Keratinocyte (primary cell): Measurements from ENCODE around the gene UBE4B.

ENCODE experiments used
- CTCF ChIP-seq, 3 experiments: IDR thresholded peaks in 1 of 3; conservative IDR thresholded peaks in 1 of 3; optimal IDR thresholded peaks in 1 of 3; 2 replicates in 2 of 3; 3 replicates in 1 of 3; pipeline versions ENCODE3 to v1.5.1; 2011; ENCODE audit warnings: low read length in 3 of 3, mild to moderate bottlenecking in 3 of 3, moderate library complexity in 2 of 3, control low read depth in 1 of 3, inconsistent platforms in 1 of 3; ENCODE audit not compliant: insufficient read depth in 2 of 3; ENCODE audit errors: extremely low read depth in 1 of 3
- EZH2 ChIP-seq: IDR thresholded peaks from one replicate; pipeline ENCODE4 v1.6.1; 2012; ENCODE audit warnings: inconsistent platforms, mild to moderate bottlenecking, low read length, moderate library complexity

GRCh38 chr1:10216090-10216749 lies 183.5 kb downstream of the UBE4B start:
- TF ChIP-seq CTCF (optimal IDR thresholded peaks at IDR 0.05 in 1 of 3, IDR thresholded peaks at IDR 0.05 in 1 of 3, conservative IDR thresholded peaks at IDR 0.05 in 1 of 3; ENCODE audit: extremely low read depth in 1 of 3, insufficient read depth in 2 of 3, low read length in 3 of 3) (no peak), EZH2 (no peak)
